Stimulated activated CD4-positive, alpha-beta T cell treated with anti-CD3 and anti-CD28 coated beads, Interleukin-4, amount 100 ng/mL, for 4 hours (primary cell): ENCODE data around the gene UBAC1.
"Not testable (repeated sequence)": the region's sequence is repeated elsewhere in the genome, so short reads cannot be mapped to it uniquely, and the experiment has no call there.

Experiments used
- DNase-seq, 2 experiments: peaks; one replicate each; pipeline ENCODE4 v3.0.0-alpha.2; 2020

UBAC1 gene

DNA sequence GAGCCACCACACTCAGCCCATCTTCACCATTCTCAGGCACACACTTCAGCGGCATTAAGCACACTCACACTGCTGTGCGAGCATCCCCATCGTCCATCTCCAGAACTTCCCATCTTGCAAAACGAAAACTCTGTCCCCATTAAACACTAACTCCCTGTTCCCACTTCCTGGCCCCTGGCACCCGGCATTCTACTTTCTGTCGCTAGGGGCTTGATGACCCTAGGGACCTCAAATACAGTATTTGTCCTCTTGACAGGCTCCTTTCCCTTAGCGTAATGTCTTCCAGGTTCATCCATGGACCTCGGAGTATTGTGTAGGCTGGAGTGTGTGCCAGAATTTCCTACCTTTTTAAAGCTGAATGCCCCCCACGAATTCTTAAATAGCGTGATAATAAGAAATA is 14.7 kb upstream of the UBAC1 start:
- DNase-seq: no peak

DNA sequence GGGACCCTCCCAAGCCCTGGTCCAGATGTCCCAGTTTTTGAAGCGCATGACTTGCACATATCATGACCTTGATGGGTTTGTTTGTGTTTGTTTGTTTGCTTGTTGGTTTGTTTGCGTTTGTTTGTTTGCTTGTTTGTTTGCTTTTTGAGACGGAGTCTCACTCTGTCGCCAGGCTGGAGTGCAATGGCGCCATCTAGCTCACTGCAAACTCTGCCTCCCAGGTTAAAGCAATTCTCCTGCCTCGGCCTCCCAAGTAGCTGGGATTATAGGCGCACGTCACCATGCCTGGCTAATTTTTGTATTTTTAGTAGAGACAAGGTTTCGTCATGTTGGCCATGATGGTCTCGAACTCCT is 13.0 kb upstream of the UBAC1 start:
- DNase-seq: no peak

DNA sequence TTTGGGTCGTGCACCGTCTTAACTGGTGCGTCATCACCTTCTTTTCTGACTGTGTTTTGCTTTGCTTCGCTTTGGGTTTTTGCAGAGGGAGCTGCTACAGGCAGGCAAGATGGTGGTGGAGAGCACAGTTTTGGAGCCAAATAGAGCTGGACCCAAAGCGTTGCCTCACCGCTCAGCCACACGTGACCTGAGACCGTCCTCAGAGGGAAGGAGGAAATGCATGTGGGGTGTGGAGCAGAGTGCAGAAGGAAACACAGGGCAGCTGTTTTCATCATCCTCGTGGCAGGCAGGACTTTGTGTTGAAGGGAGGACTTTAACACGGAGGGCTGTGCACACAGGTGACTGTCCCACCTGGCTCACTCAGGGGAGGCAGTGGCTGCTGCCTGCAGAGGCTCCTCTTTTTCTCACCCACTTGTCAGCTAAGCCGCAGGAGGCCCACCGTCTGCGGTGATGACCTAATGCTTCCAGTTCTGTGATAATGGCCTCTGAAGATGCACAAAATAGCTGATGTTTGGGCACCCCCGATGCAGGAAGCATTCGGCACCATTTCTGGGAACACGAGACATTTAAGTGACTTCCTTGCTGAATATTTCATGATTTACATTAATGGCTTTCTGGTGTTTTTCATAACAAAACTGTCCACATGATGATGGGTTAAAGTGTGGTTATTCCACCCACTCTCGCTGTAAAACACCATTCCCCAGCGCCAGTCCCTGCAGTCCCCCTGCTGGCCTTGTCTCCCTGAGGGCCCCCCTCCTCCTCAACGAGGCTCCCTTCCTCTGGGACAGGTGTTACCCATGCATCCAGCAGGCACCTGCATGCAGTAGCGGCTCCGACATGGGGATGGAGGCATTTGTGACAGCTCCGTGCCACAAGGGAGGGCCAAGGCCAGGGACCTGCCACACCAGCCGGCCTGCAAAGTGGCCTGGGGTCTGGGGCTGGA is 12.4 kb upstream of the UBAC1 start:
- no peak for DNase-seq

DNA sequence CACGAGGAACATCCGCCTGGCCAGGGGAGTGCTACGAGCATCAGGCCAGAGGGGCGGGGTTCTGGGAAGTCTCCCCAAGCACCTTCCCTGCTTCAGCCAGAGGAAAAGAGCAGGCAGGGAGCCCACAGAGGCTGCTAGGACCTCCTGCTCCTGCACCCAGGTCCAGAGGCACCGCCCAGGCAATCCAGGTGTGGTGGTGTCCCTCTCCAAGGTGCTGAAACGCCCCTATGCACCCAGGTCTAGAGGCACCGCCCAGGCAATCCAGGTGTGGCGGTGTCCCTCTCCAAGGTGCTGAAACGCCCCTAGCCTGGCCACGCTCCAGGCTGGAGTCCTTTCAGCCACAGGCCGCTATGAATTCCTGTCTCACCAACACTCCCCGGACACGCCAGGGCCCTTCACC is 10.7 kb upstream of the UBAC1 start:
- DNase-seq: peak; percentile 17 to 24

DNA sequence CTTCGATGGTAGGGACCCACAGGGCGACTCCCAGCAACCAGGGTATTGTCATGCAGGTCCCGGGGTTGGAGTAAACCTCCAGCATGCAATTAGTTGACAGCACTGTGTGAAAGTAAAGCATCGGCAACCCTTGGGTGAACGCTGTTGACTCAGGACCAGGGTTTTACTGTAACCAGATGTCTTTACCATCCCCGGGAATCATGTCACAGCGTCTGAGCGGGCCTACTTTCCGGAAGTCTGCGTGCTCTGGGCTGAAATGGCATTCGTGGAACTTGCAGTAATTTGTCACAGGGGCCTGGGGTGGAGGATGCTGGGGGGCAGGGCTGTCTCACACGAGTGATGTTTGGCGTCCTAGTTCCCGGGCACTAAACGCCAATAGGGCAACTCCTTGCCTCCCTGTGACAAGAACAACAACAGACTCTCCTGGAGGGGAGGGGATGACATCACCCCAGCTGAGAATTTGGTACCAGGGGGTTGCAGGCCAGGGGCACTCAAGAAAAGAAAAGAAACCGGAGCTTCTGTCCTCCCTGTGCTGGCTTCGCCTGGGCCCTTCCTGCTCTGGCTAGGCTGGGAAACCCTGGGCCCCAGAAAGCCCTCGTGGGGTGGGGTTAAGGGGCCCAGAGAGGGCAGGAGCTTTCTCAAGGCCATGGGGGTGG is 10.1 kb upstream of the UBAC1 start:
- DNase-seq: no peak

DNA sequence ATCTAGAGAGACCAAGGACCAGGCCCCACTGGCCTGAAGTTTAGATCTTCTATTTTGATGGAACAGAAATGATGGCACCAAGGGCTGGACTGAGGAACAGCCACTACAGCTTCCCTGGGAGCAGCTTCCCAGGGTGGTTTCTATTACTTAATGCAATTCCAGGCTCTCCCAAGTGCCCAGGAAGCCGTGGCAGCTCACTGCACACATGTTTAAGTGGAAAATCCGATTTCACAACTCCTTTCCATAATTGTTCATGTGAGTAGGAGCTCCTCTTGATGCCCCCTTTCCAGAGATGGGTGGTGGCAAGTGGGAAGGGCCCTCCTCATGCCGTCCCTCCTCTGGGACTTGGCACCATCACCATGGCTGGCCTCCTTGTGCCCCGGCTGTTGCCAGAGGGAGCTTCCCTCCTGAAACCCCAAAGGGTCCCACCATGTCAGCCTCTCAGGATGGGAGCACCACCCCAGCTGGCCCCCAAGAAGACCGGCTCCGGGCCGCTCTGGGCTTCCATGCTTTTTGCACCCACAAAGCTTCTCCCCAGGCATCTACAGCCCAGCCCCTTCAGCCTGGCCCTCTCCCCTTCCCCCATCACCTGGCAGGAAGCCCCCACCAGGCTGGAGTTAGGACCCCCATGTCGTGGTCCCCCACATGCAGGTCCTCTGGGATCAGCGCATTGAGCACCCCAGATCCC is 9.1 kb upstream of the UBAC1 start:
- no peak for DNase-seq

DNA sequence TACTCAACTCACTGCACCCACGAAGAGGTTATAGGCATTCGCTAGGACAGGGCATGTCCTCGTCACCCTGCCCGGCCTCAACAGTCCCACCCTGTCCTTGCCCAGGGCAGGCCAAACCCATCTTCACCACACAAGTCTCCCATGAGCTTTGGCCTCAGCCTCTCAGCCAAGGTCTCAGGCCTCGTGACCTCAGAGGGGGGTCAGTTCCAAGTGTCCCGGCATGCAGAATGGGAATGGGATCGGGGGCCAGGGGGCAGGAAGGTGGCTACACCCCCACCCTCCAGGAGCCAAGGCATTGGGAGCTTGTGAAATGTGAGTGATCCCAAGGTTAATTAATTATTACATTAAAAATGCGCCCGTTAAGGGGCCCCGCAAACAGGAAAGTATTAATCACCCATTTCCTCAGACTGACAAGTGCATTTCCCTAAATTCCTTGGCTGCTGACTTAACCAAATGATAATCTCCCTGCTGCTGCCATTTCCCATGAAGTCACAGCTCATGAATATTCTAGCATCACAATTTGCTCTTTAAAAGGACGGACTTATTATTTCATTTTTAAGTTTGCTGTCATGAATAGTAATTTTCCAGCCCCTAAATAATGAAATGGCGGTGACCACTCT is 8.0 kb upstream of the UBAC1 start:
- DNase-seq: no peak

DNA sequence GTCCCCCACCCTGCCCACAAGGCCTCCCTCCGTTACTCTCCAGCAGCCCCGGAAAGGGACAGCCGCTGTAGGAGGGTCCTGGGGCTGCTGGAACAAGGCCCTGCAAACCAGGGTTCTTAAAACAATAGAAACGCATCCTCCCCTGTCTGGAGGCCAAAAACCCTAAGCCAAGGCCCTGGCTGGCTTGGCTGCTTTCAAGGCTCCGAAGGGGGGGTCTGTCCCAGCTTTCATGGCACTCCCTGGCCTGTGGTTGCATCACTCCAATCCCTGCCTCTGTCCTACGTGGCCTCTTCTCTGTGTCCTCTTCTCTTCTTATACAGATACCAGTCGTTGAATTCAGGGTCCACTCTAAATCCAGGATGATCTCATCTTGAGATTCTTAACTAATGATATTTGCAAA is 7.4 kb upstream of the UBAC1 start:
- no peak for DNase-seq

DNA sequence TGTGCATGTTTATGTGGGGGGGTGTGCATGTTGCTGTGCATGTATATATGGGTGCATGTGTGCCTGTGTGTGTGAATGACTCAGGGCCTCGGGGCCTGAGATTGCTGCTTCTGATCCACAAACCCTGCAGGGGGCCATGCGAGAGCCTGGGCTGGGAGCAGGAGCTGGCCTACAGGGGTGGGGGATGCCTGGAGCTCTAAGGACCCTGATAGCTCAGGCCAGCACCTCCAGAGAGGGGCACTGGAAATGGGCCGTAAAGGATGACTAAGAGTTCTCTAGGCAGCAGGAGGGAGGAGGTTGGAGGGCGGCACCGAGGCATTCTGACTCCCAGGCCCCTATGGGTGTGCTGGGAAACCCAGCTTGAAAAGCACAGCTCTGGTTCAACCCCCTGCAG is 6.9 kb upstream of the UBAC1 start:
- DNase-seq: no peak

DNA sequence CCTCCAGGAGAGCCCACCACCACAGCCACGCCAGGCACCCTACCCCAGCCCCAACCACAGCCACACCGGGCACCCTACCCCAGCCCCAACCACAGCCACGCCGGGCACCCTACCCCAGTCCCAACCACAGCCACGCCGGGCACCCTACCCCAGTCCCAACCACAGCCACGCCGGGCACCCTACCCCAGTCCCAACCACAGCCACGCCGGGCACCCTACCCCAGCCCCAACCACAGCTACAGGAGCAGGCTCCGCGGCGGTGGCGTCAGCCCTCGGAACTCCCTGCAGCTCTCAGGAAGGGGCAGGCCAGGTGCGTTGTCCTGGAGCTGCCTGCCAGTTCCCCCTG is 5.7 kb upstream of the UBAC1 start:
- DNase-seq: not testable (repeated sequence)

DNA sequence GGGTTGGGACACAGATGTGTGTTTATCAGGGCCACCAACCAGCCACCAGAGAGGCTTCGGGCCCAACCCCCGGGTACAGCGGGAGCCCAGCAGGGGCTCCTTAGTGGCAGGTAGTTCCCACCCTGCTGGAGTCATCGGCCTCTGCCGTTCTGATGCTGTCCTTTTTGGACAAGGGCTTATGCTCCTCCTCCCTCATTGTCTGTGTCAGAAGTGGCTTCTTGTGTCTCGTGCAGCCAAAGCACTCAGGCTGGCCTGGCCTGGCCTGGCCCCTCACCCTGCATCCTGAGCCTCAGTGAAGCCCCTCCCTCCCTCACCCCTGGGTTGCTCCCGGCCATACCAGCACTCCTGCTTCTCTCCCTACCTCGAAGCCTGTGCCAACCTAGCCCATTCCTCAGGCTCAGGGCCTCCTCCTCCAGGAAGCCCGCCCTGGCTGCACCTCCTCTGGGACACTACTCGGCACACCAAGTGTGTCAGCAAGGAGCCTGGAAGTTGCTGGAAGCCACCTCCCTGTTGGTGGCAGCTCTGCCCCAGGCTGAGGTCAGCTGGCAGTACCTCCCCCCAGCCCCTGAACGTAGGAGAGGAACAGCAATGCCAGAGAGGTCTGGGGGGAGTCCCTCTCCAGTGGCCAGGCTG is 4.1 kb upstream of the UBAC1 start:
- no peak for DNase-seq

DNA sequence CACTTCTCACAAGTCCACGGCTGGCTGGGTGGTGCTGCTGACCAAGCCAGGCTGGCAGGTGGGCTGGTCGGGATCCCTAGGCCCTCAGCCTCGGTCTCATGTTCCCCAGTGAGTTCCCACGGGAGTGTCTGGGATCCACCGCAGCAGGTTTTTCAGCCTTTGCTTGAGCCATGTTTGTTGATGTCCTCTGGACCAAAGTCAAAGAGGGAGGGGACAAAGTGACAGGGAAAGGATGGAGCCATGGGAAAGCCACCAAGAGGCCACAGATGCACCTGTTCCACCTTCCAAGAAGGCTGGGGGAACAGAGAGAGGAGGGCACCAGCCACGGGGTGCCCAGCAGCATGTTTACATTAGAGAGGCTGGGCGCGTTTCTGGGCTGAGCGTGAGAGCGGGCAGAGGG is 2.8 kb upstream of the UBAC1 start:
- no peak for DNase-seq

DNA sequence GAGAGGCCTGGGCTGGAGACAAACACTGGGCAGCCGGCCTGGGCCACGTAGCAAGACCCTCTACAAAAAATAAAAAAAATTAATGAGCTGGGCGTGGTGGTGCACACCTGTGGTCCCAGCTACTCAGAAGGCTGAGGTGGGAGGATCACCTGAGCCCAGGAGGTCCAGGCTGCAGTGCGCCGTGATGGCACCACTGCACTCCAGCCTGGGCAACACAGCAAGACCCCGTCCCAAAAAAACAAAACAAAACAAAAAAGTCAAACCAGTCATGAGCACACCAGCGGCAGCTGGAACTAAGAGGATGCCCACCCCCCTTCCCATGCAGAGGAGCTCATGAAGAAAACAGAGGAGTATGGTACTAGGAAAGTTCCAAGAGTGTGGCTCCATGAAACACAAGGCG is 2.2 kb upstream of the UBAC1 start:
- DNase-seq: no peak

DNA sequence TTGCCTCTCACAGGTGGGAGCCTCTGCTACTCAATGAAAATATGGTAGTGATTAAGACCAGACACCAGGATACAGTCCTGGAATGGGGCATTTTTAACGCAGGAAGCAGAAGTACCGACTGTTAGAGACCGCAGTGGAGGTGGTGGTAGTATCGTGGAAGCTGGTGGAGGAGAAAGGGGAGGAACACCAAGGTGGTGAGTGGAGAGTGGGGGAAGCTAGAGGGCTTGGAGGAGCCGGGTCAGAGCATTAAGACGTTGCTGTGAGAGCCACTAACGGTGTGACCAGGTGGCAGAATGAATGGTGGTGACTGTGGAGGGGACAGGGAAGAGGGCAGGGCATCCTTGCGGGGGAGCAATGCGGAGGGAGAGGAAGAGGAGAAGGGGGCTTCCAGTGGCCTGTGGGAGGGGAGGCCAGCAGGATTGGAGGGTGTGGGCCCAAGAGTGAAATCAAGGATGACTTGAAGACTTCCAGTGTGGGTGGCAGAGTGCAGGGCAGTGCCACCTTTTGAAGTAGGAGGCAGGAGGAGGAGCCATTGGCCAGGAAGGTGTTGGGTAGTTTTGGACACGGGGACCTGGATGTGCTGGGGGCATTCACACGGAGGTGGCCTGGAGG is 1.6 kb upstream of the UBAC1 start:
- DNase-seq: no peak

DNA sequence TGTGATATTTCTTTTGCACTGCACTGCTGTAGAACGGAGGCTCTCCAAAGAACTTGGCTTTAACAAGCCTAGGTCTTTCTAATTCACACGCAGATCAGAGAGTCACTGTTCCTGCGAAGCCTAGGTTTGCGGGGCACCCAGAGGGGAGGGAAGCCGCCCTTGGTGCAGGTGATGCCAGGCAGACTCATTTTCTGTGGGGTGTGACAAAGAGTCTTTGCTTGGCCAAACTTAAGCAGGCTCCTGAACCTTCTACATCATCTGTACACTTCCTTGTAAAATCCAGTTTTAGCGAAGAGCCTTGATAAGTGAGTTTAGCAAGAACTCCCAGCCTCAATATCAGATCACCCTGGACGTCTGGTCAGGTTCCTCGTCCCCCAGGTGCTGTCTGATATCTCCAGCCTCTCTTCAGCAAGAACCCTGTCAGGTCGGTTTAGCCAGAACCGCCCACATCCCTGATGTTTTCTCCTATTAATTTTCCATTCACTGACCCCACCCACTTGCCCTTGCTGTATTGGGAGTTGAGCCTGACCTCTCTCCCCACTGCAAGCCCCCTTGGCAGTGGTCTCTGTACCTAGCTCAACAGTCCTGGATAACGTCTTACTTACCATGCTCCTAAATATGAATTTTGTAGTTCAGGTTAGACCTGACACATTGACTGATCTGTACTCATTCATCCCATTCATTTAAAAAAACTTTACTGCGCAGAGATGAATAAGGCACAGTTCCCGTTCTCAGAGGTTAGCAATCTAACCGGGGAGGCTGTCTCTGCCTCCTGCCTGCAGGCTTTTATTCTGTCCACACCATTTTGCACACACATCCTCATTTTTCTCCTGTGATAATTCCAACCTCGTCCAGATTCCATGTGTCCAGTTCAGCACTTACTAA is 880 bp upstream of the UBAC1 start:
- no peak for DNase-seq

DNA sequence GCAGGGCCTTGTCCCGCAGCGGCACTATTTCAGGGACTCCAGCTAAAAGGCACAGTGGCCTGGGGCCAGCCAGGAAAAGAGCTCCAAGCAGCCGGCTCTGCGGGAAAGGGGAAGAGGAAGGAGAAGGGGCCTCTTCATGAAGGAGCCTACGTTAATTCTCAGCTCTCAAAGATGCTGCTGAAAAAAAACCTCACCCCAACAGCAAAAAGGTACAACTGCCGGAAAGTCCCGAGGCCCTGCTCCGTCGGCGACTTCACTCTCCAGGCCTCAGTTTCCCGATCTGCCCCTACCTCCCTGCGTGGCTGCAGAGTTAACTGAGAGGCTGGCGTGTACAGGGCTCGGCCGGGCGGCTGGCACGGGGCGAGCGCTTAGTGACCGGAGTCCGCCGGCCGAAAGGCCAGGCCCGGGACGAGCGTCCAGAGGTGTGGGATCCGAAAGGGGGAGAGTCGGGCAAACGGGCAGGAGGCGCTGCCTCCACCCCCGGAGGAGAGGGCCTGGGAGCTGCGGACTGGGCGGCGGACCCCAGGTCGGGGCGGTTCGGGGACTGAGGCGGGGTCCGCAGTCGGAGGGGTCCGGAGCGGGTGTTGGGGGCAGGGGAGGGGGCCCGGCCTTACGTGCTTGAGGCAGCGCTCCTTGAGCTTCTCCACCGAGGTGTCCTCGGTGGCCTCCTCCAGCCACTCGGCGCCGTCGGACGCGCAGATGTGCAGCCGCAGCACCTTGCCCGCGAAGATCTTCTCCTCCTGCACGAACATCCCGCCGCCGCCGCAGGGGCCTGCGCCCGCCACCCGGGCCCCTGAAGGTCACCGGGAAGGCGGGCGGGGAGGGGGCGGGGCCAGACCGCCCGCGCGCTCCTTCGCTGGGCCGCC is 529 bp downstream of the UBAC1 start:
- no peak for DNase-seq

DNA sequence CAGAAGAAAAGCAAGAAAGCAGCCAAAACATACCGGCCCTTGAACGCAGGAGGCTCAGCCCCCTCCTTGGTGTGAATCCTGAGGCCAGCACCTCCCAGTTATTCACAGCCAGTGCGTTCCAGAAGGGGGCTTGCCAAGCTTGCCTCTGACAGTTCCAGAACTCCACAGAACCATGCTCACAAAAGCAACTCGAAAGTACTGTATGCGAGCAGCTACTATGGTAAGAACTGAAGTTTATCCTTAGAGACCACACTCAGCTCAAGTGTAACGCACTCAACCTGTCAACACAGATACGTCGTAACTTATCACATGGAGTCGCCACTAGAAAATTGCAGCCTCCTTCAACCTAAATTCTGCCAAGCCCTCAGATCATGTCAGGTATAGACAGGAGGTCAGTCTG is 1.4 kb downstream of the UBAC1 start:
- no peak for DNase-seq

DNA sequence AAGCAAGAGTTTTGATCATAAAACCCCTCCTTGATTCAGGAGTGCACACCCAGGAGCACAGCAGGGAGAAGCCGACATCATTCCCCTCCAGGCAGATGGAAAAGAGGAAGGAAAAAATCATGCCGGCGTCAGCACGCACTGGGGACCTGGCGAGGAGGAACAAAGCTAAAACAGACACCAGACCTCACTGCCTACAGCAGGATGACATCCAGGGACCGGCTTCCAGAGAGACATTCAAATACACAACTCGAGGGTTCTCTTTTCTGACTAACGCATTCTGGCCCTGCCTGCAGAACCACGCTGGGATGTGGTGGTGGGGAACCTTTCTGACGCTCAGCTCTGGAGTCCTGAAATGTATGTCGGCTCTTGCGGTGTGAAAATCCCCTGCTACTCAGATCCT is 2.7 kb downstream of the UBAC1 start:
- DNase-seq: no peak

DNA sequence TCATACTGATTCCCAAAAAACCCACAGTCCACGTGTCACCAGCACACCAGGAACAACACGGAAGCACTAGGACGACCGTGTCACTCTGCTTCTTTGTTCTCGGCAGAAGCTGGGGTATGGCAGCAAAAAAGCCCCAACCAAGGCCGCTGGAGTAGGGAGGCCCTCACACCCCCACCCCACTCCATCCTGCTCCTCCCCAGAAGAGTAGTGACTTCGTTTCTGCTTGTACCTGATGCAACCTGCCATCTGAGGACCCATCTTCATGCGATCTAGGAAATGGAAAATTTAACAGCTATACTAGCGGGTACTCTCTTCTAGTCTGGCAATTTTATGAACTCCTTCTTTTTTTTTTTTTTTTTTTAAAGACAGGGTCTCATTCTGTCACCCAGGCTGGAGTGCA is 3.7 kb downstream of the UBAC1 start:
- no peak for DNase-seq

DNA sequence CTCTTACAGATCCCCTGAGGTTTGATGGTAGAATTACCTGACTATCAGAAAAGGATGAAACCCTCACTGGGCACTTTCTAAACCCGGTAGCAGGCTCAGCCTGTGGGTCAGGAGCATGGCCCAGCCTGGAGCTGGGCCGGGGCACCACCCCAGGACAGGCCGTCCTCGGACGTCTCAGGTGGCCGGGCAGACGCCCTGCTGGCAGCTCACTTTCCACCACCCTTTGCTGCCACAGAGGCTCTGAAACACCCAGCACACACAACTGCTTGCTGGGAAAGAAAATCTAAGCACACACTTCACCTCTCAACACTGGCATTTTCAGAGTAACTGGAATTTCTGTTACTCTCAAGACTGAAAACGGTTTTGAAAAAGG is 4.4 kb downstream of the UBAC1 start:
- DNase-seq: no peak
